Measurements from ENCODE around the gene MAP7. TPM values are rescaled to one million over a fixed set of nuclear protein-coding genes. Genes with fewer than 3 reads are reported as not detected.

The MAP7 gene
- total RNA-seq, 6 experiments from 2014 or later: 0.14 to 0.65 (median 0.51) TPM

DNA sequence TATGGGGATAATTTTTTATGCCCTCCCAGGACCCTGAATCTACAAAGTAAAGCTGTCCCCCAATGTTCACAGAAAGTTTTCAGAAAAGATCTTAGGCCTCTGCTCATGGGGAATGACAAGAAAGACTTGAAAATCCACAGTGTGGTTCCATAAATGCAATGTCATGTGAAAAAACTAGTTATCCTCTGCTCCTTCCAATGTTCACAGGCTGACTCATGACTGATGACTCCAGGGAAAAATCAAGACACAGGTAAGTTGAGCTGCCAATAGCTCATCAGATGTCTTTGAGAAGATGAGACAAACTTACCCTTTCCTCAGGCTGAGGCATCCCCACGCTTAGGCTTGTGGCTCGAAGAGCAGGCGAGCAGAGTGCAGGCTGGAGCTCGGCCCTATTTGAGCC, 245.8 kb downstream of the MAP7 start:
- DNase-seq: no peak
- H3K27ac Mint-ChIP-seq: no peak overlapping the region
- H3K27me3 Mint-ChIP-seq (ENCODE audit: insufficient read depth): peaks cover 9% of the 10 kb centered on the region
- no peaks in the 10 kb centered on the region for H3K4me1 Mint-ChIP-seq (ENCODE audit: low read depth)
- no peaks in the 10 kb centered on the region; the same call in 1 of the 2 replicates for H3K9me3 Mint-ChIP-seq
- H3K36me3 Mint-ChIP-seq (ENCODE audit: low read depth): no peaks in the 10 kb centered on the region
- no peak overlapping the region for H3K4me3 Mint-ChIP-seq
- TF ChIP-seq CTCF (IDR thresholded peaks at IDR 0.05): no peak

- no peaks in the 10 kb centered on the region; the same call in 1 of the 2 replicates for H3K9me3 Mint-ChIP-seq
- DNase-seq: no peak
- no peaks in the 10 kb centered on the region for H3K36me3 Mint-ChIP-seq (ENCODE audit: low read depth)
- H3K27me3 Mint-ChIP-seq (ENCODE audit: insufficient read depth): peaks cover 8% of the 10 kb centered on the region; the same call in 1 of the 2 replicates
- H3K4me3 Mint-ChIP-seq: no peak overlapping the region
- no peaks in the 10 kb centered on the region for H3K4me1 Mint-ChIP-seq (ENCODE audit: low read depth)
- no peak for TF ChIP-seq CTCF (IDR thresholded peaks at IDR 0.05)
- H3K27ac Mint-ChIP-seq: no peak overlapping the region
These were observed 246.7 kb downstream of the MAP7 start for GRCh38 chr6:136303516-136303915.

GRCh38 chr6:136294621-136295020, 255.6 kb downstream of the MAP7 start:
- Mint-ChIP-seq H3K36me3 (ENCODE audit: low read depth) (peaks cover 1% of the 10 kb centered on the region), H3K27me3 (ENCODE audit: insufficient read depth) (peaks cover 3% of the 10 kb centered on the region; the same call in 1 of the 2 replicates), H3K4me3 (no peak overlapping the region), H3K9me3 (no peaks in the 10 kb centered on the region), H3K4me1 (ENCODE audit: low read depth) (peaks cover 15% of the 10 kb centered on the region), H3K27ac (no peak overlapping the region)
- no peak for DNase-seq
- no peak for TF ChIP-seq CTCF (IDR thresholded peaks at IDR 0.05)

Other genes with a start within 250 kb of the MAP7 start
- gene MAP3K5, start 242.1 kb upstream of the MAP7 start, total RNA-seq (2021; fragmentation: NEBNext Ultra II Directional; extraction: Animal tissue kit (Norgen Biotek cat#: 25700)): 10 to 100 TPM; 11.9 to 22.2 (median 19.1) TPM

Measured in HFFc6 (cell line).